Lower lobe of right lung (tissue), 2 donors: ENCODE measurements around the gene SH3PXD2A. TPM values are rescaled to one million over a fixed set of nuclear protein-coding genes. Genes with fewer than 3 reads are reported as not detected.

Source experiments
- ATAC-seq, 2 donors: fragments of 200-7000 bp; cut with Tn5 transposase; one replicate each; pipeline ENCODE4 v1.9.1; 2020 to 2022; ENCODE audit warnings: mild to moderate bottlenecking in 2 of 2, moderate library complexity in 2 of 2
- DNase-seq: peaks from one replicate; pipeline ENCODE4 v3.0.0-alpha.2; 2020
- H3K27ac ChIP-seq: fragments of 200-600 bp; one replicate; pipeline ENCODE4 v1.8.0; 2022
- H3K27me3 ChIP-seq: fragments of 200-600 bp; one replicate; pipeline ENCODE4 v1.8.0; 2022; ENCODE audit warnings: low read depth
- H3K36me3 ChIP-seq: fragments of 200-600 bp; one replicate; pipeline ENCODE4 v1.8.0; 2022; ENCODE audit warnings: mild to moderate bottlenecking
- H3K4me1 ChIP-seq: fragments of 200-600 bp; one replicate; pipeline ENCODE4 v1.8.0; 2022
- H3K4me3 ChIP-seq: fragments of 200-600 bp; one replicate; pipeline ENCODE4 v1.8.0; 2022; ENCODE audit warnings: mild to moderate bottlenecking
- H3K9me3 ChIP-seq: fragments of 200-600 bp; one replicate; pipeline ENCODE4 v1.8.0; 2022
- intact Hi-C: fragments of 100-400 bp; cut with DNase I; formaldehyde crosslinking; loops from one replicate; pipeline ENCODE4 v1.11.0; 2022
- total RNA-seq: library from RNA; stranded (reverse); fragmentation: NEBNext Ultra II Directional; extraction: Animal tissue kit (Norgen Biotek cat#: 25700); gene quantifications from one replicate; pipeline ENCODE4 v1.2.1, GENCODE V29; 2021
- TF ChIP-seq, protein P1 (sequence below): fragments of 200-600 bp; IDR thresholded peaks from one replicate; pipeline ENCODE4 v1.8.0; 2022; ENCODE audit warnings: antibody characterized with exemption, mild to moderate bottlenecking
- donor health status: DM: no; HTN: yes; CAD: no; lungs with severe emphysema.

SH3PXD2A gene
- total RNA-seq, 1 donor from 2014 or later, result 34.8 TPM

DNA sequence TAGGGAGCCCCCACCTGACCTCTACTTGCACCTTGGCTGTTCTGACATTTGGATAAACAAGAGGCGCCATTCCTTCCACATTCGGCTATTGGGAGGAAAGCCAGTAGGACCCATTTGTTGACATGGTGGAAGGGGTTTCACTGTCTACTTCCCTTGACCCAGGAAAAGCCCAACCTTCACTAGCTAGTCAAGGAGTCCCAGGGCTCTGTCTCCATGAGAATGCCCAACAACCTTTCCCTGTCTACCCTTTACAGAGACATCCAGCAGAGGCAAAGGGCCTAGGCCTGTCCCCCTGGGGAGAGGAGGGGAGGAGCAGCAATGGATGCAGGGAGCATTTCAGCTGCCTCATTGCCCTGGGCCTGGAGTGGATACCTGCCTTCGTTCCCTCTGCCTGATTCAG, 225.8 kb downstream of the SH3PXD2A start:
- no peak for DNase-seq
- no peak overlapping the region for H3K27ac ChIP-seq
- intact Hi-C loops, result no loop called here
- H3K9me3 ChIP-seq, result no peaks in the 10 kb centered on the region
- H3K4me1 ChIP-seq, result no peaks in the 10 kb centered on the region
- ATAC-seq, result no peak
- TF ChIP-seq, protein P1, sequence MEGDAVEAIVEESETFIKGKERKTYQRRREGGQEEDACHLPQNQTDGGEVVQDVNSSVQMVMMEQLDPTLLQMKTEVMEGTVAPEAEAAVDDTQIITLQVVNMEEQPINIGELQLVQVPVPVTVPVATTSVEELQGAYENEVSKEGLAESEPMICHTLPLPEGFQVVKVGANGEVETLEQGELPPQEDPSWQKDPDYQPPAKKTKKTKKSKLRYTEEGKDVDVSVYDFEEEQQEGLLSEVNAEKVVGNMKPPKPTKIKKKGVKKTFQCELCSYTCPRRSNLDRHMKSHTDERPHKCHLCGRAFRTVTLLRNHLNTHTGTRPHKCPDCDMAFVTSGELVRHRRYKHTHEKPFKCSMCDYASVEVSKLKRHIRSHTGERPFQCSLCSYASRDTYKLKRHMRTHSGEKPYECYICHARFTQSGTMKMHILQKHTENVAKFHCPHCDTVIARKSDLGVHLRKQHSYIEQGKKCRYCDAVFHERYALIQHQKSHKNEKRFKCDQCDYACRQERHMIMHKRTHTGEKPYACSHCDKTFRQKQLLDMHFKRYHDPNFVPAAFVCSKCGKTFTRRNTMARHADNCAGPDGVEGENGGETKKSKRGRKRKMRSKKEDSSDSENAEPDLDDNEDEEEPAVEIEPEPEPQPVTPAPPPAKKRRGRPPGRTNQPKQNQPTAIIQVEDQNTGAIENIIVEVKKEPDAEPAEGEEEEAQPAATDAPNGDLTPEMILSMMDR, result no peak
- peaks cover 45% of the 10 kb centered on the region for H3K36me3 ChIP-seq
- no peak overlapping the region for H3K4me3 ChIP-seq
- no peaks in the 10 kb centered on the region for H3K27me3 ChIP-seq

DNA sequence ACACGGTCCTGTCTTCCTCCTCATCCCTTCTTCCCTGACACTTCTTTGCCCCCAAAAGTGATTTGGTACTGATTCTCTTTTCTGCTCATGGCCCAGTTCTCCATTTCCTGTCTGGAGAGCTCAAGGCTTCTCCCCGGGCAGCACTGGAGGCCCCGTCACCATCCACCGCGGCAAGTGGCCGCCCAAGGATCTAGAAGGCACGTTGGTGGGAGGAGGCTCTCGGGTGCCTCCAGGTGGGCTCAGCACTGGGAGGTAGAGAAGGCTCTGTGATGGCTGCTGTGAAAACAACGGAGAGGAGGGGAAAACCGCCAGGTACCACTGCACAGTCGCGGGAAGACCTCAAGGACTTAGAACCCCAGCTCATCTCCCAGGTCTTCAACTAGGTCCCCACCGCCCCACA, 227.5 kb downstream of the SH3PXD2A start:
- DNase-seq (no peak), ATAC-seq (no peak)
- Histone ChIP-seq H3K27me3 (no peaks in the 10 kb centered on the region), H3K4me1 (no peaks in the 10 kb centered on the region), H3K9me3 (no peaks in the 10 kb centered on the region), H3K4me3 (no peak overlapping the region), H3K27ac (no peak overlapping the region), H3K36me3 (peaks cover 52% of the 10 kb centered on the region)
- intact Hi-C loops, result no loop called here
- TF ChIP-seq, protein P1, result no peak

DNA sequence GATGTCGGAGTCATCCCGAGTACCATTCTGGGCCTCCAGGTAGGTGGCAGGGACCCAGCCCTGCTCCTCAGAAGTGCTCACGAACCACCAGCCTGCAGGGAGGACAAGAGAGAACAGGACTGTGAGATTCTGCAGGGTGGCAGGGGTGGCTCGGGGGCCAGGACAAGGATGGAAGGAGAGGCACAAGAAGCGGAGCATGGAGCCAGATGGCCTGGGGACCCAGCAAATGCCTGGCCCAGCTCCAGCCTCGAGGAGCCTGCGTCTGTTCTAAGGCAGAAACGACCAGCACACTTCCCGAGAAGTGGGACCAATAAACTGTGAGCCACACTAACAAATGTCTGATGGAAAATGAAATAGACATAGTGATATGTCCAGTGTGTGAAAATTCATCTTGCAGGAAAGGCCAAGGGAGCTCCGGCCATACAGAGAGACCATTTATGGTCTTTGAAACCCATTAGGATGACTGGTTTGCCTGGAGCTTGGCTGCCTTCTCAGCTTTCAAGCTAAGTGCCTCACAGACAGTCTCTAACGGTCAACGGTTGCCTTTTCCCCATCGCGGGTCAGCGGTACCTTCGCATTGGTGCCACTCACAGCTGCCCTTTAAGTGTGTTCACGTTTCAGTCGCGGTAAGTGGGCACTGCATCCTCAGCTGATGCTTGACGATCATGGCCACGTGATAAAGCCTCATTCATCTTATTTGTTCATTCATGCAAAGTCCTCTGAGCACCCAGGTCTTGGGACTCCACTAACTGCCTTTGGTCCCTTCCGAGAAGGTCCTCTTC, 228.1 kb downstream of the SH3PXD2A start:
- no peak for ATAC-seq
- no peak overlapping the region for H3K4me3 ChIP-seq
- DNase-seq, result no peak
- H3K27ac ChIP-seq, result no peak overlapping the region
- H3K27me3 ChIP-seq, result no peaks in the 10 kb centered on the region
- intact Hi-C loops, result no loop called here
- TF ChIP-seq, protein P1, result no peak
- no peaks in the 10 kb centered on the region for H3K4me1 ChIP-seq
- peaks cover 56% of the 10 kb centered on the region for H3K36me3 ChIP-seq
- H3K9me3 ChIP-seq, result no peaks in the 10 kb centered on the region

DNA sequence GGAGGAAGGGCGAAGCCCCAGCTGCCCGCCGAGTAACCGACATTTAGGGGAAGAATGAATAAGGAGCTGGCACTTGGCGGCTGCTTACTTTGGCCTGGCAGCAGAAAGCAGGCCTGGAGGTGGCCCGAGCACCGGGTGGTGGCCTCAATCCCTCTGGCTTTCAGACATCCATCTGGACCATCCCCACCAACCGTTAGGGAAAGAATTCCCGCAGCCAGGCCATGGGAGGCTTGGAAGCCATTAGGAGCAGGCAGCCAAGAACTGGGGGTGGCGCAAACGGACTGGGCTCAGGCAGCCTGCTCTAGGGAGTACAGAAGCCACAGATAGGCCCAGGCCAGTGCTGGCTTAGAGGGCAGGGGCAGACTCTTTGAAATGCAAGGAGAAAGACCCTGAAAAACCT, 229.2 kb downstream of the SH3PXD2A start:
- Histone ChIP-seq H3K9me3 (no peaks in the 10 kb centered on the region), H3K36me3 (peaks cover 64% of the 10 kb centered on the region), H3K27me3 (no peaks in the 10 kb centered on the region), H3K4me3 (no peak overlapping the region), H3K4me1 (no peaks in the 10 kb centered on the region), H3K27ac (no peak overlapping the region)
- ATAC-seq (no peak), DNase-seq (no peak)
- intact Hi-C loops, result no loop called here
- TF ChIP-seq, protein P1, result no peak

DNA sequence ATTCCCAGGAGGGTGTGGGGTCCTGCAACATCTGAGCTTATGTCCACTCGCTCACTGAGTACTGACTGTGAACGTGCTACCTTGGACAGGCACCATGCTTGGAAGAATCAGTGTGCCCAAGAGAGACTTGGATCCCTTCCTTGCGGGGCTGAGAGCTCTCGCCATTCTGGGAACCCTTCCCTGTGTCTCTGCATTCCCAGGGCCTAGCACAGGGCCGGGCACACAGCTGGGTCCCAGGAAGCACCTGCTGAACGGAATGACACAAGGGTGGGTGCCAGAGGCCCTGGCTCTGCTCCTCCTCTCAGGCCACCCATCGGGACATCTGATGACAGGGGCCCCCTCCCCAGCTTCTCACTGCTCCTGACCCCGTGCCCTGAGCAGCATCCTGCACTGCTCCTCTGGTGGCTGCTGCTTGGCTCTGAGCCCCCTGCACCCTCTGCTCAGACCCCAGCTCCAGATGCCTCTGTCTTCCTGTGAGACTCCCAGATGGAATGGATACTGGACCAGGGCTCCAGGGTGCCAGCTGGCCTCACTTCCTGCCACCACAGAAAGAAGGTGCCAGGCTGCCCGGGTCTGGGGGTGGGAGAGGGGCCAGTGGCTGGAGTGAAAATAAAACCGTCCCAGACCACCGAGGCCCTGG, 232.3 kb downstream of the SH3PXD2A start:
- H3K36me3 ChIP-seq, result peaks cover 81% of the 10 kb centered on the region
- TF ChIP-seq, protein P1, result no peak
- DNase-seq (no peak), ATAC-seq (no peak)
- no peak overlapping the region for H3K27ac ChIP-seq
- no peaks in the 10 kb centered on the region for H3K27me3 ChIP-seq
- H3K9me3 ChIP-seq, result no peaks in the 10 kb centered on the region
- intact Hi-C loops, result no loop called here
- no peak overlapping the region for H3K4me3 ChIP-seq
- peaks cover 14% of the 10 kb centered on the region for H3K4me1 ChIP-seq
